Measurements from ENCODE around the gene MRRF. TPM values are rescaled to one million over a fixed set of nuclear protein-coding genes. Genes with fewer than 3 reads are reported as not detected.

Gene MRRF
- total RNA-seq, 6 donors from 2014 or later, result 21.4 to 54.5 (median 29.7) TPM

GRCh38 chr9:122276096-122276495 lies 11.4 kb downstream of the MRRF start:
- Histone ChIP-seq H3K27me3 (no peaks in the 10 kb centered on the region), H3K9me3 (peaks cover 0 to 10% (median 5%) of the 10 kb centered on the region in 4 donors), H3K4me1 (no peaks in the 10 kb centered on the region), H3K36me3 (peaks cover 0 to 36% (median 5%) of the 10 kb centered on the region in 4 donors), H3K4me3 (no peak overlapping the region), H3K27ac (no peak overlapping the region)
- no peak for TF ChIP-seq POLR2A (IDR thresholded peaks at IDR 0.05)
- no peak for TF ChIP-seq CTCF (IDR thresholded peaks at IDR 0.05)
- no peak for TF ChIP-seq EP300 (IDR thresholded peaks at IDR 0.05)
- no peak for TF ChIP-seq POLR2AphosphoS5 (IDR thresholded peaks at IDR 0.05)
- ATAC-seq (ENCODE audit: low FRiP score in 2 of 2) (no peak), DNase-seq (no peak)
- 92 to 94% methylated on average over 7 of the region's 7 CpGs for WGBS, 2 donors

- no peak overlapping the region for H3K4me3 ChIP-seq
- WGBS, 2 donors, result 98 to 99% methylated on average over 10 of the region's 10 CpGs
- no peak overlapping the region for H3K27ac ChIP-seq
- no peak for TF ChIP-seq POLR2A (IDR thresholded peaks at IDR 0.05)
- TF ChIP-seq POLR2AphosphoS5 (IDR thresholded peaks at IDR 0.05), result no peak
- TF ChIP-seq EP300 (IDR thresholded peaks at IDR 0.05), result no peak
- no peak for TF ChIP-seq CTCF (IDR thresholded peaks at IDR 0.05)
- DNase-seq (no peak), ATAC-seq (ENCODE audit: low FRiP score in 2 of 2) (no peak)
- H3K9me3 ChIP-seq, result peaks cover 0 to 10% (median 5%) of the 10 kb centered on the region in 4 donors
- peaks cover 0 to 33% (median 3%) of the 10 kb centered on the region in 4 donors for H3K36me3 ChIP-seq
- H3K4me1 ChIP-seq, result no peaks in the 10 kb centered on the region
- no peaks in the 10 kb centered on the region for H3K27me3 ChIP-seq
Measured at GRCh38 chr9:122277285-122277897, 12.7 kb downstream of the MRRF start.

GRCh38 chr9:122281368-122281767 lies 16.7 kb downstream of the MRRF start:
- Histone ChIP-seq H3K9me3 (peaks cover 0 to 10% (median 5%) of the 10 kb centered on the region in 4 donors), H3K27ac (peak overlapping the region in 1 of 4 donors; percentile 42), H3K36me3 (peaks cover 13 to 40% (median 21%) of the 10 kb centered on the region in 4 donors), H3K4me3 (no peak overlapping the region), H3K27me3 (no peaks in the 10 kb centered on the region), H3K4me1 (no peaks in the 10 kb centered on the region)
- WGBS, 2 donors, result 73 to 78% methylated on average over 5 of the region's 5 CpGs
- TF ChIP-seq POLR2A (IDR thresholded peaks at IDR 0.05), result no peak
- no peak for TF ChIP-seq CTCF (IDR thresholded peaks at IDR 0.05)
- no peak for TF ChIP-seq POLR2AphosphoS5 (IDR thresholded peaks at IDR 0.05)
- TF ChIP-seq EP300 (IDR thresholded peaks at IDR 0.05), result no peak
- ATAC-seq (ENCODE audit: low FRiP score in 2 of 2) (no peak), DNase-seq (no peak)

GRCh38 chr9:122286764-122287163 lies 22.1 kb downstream of the MRRF start:
- Histone ChIP-seq H3K9me3 (no peaks in the 10 kb centered on the region), H3K4me1 (peaks cover 0 to 9% (median 2%) of the 10 kb centered on the region in 4 donors), H3K27ac (no peak overlapping the region), H3K4me3 (no peak overlapping the region), H3K27me3 (no peaks in the 10 kb centered on the region), H3K36me3 (peaks cover 14 to 46% (median 22%) of the 10 kb centered on the region in 4 donors)
- no peak for TF ChIP-seq CTCF (IDR thresholded peaks at IDR 0.05)
- no peak for TF ChIP-seq POLR2A (IDR thresholded peaks at IDR 0.05)
- TF ChIP-seq EP300 (IDR thresholded peaks at IDR 0.05), result no peak
- no peak for TF ChIP-seq POLR2AphosphoS5 (IDR thresholded peaks at IDR 0.05)
- ATAC-seq (ENCODE audit: low FRiP score in 2 of 2), result no peak
- WGBS, 2 donors, result 72 to 80% methylated on average over 1 of the region's 1 CpG
- DNase-seq, result no peak

- H3K27ac ChIP-seq, result no peak overlapping the region
- no peaks in the 10 kb centered on the region for H3K27me3 ChIP-seq
- no peaks in the 10 kb centered on the region for H3K9me3 ChIP-seq
- H3K4me1 ChIP-seq, result peaks cover 0 to 9% (median 2%) of the 10 kb centered on the region in 4 donors
- no peak for DNase-seq
- H3K36me3 ChIP-seq, result peaks cover 18 to 49% (median 24%) of the 10 kb centered on the region in 4 donors
- no peak for ATAC-seq (ENCODE audit: low FRiP score in 2 of 2)
- TF ChIP-seq POLR2AphosphoS5 (IDR thresholded peaks at IDR 0.05), result no peak
- no peak for TF ChIP-seq CTCF (IDR thresholded peaks at IDR 0.05)
- TF ChIP-seq POLR2A (IDR thresholded peaks at IDR 0.05), result no peak
- no peak for TF ChIP-seq EP300 (IDR thresholded peaks at IDR 0.05)
- no peak overlapping the region for H3K4me3 ChIP-seq
- 61 to 82% methylated on average over 1 of the region's 1 CpG for WGBS, 2 donors
Measured at GRCh38 chr9:122287214-122287720, 22.6 kb downstream of the MRRF start.
